Ectodermal cell (in vitro differentiated cells): ENCODE measurements around the gene SERPINB6.
"Not testable (repeated sequence)": the region's sequence is repeated elsewhere in the genome, so short reads cannot be mapped to it uniquely, and the experiment has no call there.

Experiments
- H3K27ac ChIP-seq: 2 replicates; pipeline ENCODE4 v1.7.0; 2013; ENCODE audit warnings: mild to moderate bottlenecking, low read depth, low read length; ENCODE audit not compliant: insufficient read depth, poor library complexity, severe bottlenecking
- H3K27me3 ChIP-seq: 2 replicates; pipeline ENCODE4 v1.7.0; 2013; ENCODE audit warnings: mild to moderate bottlenecking, low read length; ENCODE audit not compliant: insufficient read depth, control insufficient read depth, poor library complexity, severe bottlenecking
- H3K36me3 ChIP-seq: one replicate; pipeline ENCODE4 v1.7.0; 2013; ENCODE audit warnings: low read length; ENCODE audit not compliant: control insufficient read depth, insufficient read depth
- H3K4me1 ChIP-seq: one replicate; pipeline ENCODE4 v1.7.0; 2013; ENCODE audit warnings: low read length; ENCODE audit not compliant: control insufficient read depth, insufficient read depth
- H3K4me3 ChIP-seq: 2 replicates; pipeline ENCODE4 v1.7.0; 2013; ENCODE audit warnings: low read depth, low read length, control low read depth; ENCODE audit not compliant: insufficient read depth
- H3K9me3 ChIP-seq: 2 replicates; pipeline ENCODE4 v1.7.0; 2013; ENCODE audit warnings: mild to moderate bottlenecking, low read length, moderate library complexity; ENCODE audit not compliant: control insufficient read depth
- WGBS, 2 experiments: methylation state at CpG; one replicate each; pipeline ENCODE4 v1.1.7; 2013; ENCODE audit warnings: missing lambda C conversion rate in 2 of 2; 5-methylcytosine and 5-hydroxymethylcytosine counted together

SERPINB6 gene

GRCh38 chr6:3011592-3011991, 40.2 kb upstream of the SERPINB6 start:
- H3K36me3 ChIP-seq: peaks cover 29% of the 10 kb centered on the region
- peaks cover 6% of the 10 kb centered on the region for H3K4me1 ChIP-seq
- H3K4me3 ChIP-seq: no peak overlapping the region
- no peak overlapping the region for H3K27ac ChIP-seq
- H3K9me3 ChIP-seq: peaks cover 3% of the 10 kb centered on the region
- no peaks in the 10 kb centered on the region for H3K27me3 ChIP-seq

DNA sequence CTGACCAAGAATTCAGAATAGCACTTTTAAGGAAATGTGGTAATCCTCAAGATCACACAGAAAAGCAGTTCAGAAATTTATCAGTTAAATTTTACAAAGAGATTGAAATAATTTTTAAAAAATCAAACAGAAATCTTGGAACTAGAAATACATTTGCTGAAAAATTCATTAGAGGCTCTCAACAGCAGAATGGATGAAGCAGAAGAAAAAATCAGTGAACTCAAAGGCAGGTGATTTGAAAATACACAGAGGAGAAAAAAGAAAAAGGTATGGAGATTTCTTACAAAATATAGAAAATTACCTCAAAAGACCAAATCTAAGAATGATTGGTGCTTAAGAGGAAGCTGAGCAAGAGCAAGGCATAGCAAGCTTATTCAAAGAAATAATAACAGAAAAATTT, 39.8 kb upstream of the SERPINB6 start:
- H3K27ac ChIP-seq: no peak overlapping the region
- H3K9me3 ChIP-seq: peaks cover 3% of the 10 kb centered on the region
- no peak overlapping the region for H3K4me3 ChIP-seq
- H3K36me3 ChIP-seq: peaks cover 29% of the 10 kb centered on the region
- no peaks in the 10 kb centered on the region for H3K27me3 ChIP-seq
- H3K4me1 ChIP-seq: peaks cover 6% of the 10 kb centered on the region

DNA sequence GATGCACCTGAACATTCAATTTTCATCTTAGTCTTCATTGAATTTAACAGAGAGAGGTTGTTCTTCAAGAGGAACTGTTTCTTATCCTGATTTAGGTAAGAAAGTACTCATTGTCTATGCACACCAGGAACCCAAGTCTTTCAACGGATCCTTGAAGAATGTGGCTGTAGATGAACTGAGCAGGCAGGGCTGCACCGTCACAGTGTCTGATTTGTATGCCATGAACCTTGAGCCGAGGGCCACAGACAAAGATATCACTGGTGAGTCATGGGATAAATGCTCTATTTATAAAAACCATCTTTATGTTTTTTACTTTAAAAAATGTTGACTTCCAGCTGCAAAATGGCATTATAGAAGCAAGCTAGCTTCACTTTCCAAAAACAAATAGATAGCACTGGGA, 38.6 kb upstream of the SERPINB6 start:
- no peak overlapping the region for H3K27ac ChIP-seq
- H3K4me1 ChIP-seq: peaks cover 6% of the 10 kb centered on the region
- peaks cover 3% of the 10 kb centered on the region for H3K9me3 ChIP-seq
- H3K4me3 ChIP-seq: no peak overlapping the region
- H3K27me3 ChIP-seq: no peaks in the 10 kb centered on the region
- H3K36me3 ChIP-seq: peaks cover 24% of the 10 kb centered on the region
- WGBS, 2 experiments: 57 to 76% methylated on average over 3 of the region's 3 CpGs

DNA sequence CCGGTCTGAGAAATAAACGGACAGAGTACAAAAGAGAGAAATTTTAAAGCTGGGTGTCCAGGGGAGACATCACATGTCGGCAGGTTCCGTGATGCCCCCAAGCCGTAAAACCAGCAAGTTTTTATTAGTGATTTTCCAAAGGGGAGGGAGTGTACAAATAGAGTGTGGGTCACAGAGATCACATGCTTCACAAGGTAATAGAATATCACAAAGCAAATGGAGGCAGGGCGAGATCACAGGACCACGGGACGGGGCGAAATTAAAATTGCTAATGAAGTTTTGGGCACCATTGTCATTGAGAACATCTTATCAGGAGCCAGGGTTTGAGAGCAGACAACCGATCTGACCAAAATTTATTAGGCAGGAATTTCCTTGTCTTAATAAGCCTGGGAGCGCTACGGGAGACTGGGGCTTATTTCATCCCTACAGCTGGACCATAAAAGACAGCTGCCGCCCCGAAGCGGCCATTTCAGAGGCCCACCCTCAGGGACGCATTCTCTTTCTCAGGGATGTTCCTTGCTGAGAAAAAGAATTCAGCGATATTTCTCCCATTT, 37.4 kb upstream of the SERPINB6 start:
- H3K4me1 ChIP-seq, H3K9me3 ChIP-seq, H3K4me3 ChIP-seq, H3K27ac ChIP-seq, H3K27me3 ChIP-seq: not testable (repeated sequence)
- WGBS, 2 experiments: 57 to 63% methylated on average over 17 of the region's 17 CpGs
- peaks cover 24% of the 10 kb centered on the region for H3K36me3 ChIP-seq

- peaks cover 3% of the 10 kb centered on the region for H3K9me3 ChIP-seq
- no peaks in the 10 kb centered on the region for H3K27me3 ChIP-seq
- peak overlapping the region; percentile 26 for H3K27ac ChIP-seq
- peaks cover 6% of the 10 kb centered on the region for H3K4me1 ChIP-seq
- WGBS, 2 experiments: 47 to 64% methylated on average over 3 of the region's 3 CpGs
- no peak overlapping the region for H3K4me3 ChIP-seq
- peaks cover 22% of the 10 kb centered on the region for H3K36me3 ChIP-seq
These were observed 36.2 kb upstream of the SERPINB6 start for GRCh38 chr6:3007571-3007970.

GRCh38 chr6:3006476-3006875, 35.1 kb upstream of the SERPINB6 start:
- WGBS, 2 experiments: 92 to 96% methylated on average over 4 to 5 of the region's 5 CpGs
- peaks cover 13% of the 10 kb centered on the region for H3K36me3 ChIP-seq
- peaks cover 3% of the 10 kb centered on the region for H3K9me3 ChIP-seq
- no peak overlapping the region for H3K27ac ChIP-seq
- H3K4me1 ChIP-seq: peaks cover 6% of the 10 kb centered on the region
- no peaks in the 10 kb centered on the region for H3K27me3 ChIP-seq
- no peak overlapping the region for H3K4me3 ChIP-seq

DNA sequence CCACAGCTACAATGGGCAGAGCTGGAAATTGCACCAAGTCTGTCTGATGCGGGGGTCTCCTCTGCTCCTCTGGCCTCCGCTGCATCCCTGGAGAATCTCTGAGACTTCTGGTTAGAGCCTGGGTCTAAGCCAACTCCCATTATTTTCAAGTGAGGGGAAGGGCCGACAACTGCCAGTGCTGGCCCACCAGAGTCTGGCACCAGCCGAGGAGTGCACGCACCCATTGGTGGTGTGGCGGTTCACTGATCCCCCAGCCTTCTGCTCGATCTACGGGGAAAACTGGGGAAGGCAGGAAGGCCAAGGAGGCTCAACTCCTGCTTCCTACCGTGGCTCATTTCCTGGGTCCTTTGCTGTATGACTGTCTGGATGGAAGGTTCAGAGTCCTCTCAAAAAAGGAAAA, 34.5 kb upstream of the SERPINB6 start:
- no peaks in the 10 kb centered on the region for H3K27me3 ChIP-seq
- 93 to 95% methylated on average over 9 of the region's 9 CpGs for WGBS, 2 experiments
- H3K36me3 ChIP-seq: peaks cover 7% of the 10 kb centered on the region
- no peak overlapping the region for H3K27ac ChIP-seq
- peaks cover 6% of the 10 kb centered on the region for H3K4me1 ChIP-seq
- H3K9me3 ChIP-seq: peaks cover under 1% of the 10 kb centered on the region
- no peak overlapping the region for H3K4me3 ChIP-seq

- Histone ChIP-seq H3K4me1 (peaks cover 6% of the 10 kb centered on the region), H3K9me3 (no peaks in the 10 kb centered on the region), H3K36me3 (no peaks in the 10 kb centered on the region), H3K27ac (no peak overlapping the region), H3K4me3 (no peak overlapping the region), H3K27me3 (peaks cover 4% of the 10 kb centered on the region)
- WGBS, 2 experiments: 89 to 94% methylated on average over 9 of the region's 9 CpGs
These were observed 33.7 kb upstream of the SERPINB6 start for GRCh38 chr6:3005077-3005476.

GRCh38 chr6:3003226-3003625, 31.9 kb upstream of the SERPINB6 start:
- WGBS, 2 experiments: 90 to 100% methylated on average over 1 to 2 of the region's 5 CpGs
- H3K9me3 ChIP-seq, H3K27ac ChIP-seq, H3K36me3 ChIP-seq, H3K4me3 ChIP-seq: not testable (repeated sequence)
- peaks cover 14% of the 10 kb centered on the region for H3K4me1 ChIP-seq
- H3K27me3 ChIP-seq: peaks cover 13% of the 10 kb centered on the region

DNA sequence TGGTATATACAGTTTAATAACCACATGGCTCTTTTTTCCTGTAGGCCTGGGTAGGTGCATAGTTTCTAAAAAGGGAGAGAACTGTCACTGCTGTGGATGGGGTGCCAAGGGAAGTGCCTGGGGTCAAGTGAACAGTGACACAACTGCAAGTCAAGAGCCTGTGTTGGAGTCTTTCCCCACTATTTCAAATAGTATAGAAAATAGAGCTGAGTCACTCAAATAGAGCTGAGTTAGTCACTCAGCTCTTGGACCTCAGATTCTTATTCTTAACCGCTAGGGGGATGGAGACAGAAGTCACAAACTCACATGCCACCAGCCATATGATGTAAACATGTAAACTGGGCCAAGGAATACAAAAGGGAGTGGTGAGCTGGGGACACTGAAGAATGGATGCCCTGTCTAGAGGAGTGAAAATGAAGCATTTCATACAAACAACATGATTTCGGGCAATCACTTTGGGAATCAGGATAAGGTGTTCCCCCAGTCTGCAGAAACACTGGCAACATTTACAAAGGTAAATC, 30.5 kb upstream of the SERPINB6 start:
- Histone ChIP-seq H3K4me1 (peaks cover 8% of the 10 kb centered on the region), H3K27ac (no peak overlapping the region), H3K9me3 (no peaks in the 10 kb centered on the region), H3K36me3 (no peaks in the 10 kb centered on the region), H3K4me3 (no peak overlapping the region), H3K27me3 (peaks cover 13% of the 10 kb centered on the region)
- WGBS, 2 experiments: 47 to 69% methylated on average over 2 of the region's 2 CpGs
